ENCODE measurements around the gene FAM83E.
A peak's percentile ranks its signal among the peaks of the same experiment; 100 is the strongest.
"Not testable (repeated sequence)": the region's sequence is repeated elsewhere in the genome, so short reads cannot be mapped to it uniquely, and the experiment has no call there.

Gene FAM83E

GRCh38 chr19:48608798-48609263 lies 6.0 kb downstream of the FAM83E start:
- DNase-seq = peak; percentile 58

DNA sequence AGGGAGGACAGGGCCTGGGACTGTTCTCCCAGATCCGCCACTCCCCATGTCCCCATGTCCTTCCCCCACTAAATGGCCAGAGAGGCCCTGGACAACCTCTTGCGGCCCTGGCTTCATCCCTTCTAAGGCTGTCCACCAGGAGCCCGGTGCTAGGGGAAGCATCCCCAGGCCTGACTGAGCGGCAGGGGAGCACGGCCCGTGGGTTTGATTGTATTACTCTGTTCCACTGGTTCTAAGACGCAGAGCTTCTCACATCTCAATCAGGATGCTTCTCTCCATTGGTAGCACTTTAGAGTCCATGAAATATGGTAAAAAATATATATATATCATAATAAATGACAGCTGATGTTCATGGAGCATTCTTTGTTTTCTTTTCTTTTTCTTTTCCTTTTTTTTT lies 7.5 kb downstream of the FAM83E start:
- DNase-seq = no peak

DNA sequence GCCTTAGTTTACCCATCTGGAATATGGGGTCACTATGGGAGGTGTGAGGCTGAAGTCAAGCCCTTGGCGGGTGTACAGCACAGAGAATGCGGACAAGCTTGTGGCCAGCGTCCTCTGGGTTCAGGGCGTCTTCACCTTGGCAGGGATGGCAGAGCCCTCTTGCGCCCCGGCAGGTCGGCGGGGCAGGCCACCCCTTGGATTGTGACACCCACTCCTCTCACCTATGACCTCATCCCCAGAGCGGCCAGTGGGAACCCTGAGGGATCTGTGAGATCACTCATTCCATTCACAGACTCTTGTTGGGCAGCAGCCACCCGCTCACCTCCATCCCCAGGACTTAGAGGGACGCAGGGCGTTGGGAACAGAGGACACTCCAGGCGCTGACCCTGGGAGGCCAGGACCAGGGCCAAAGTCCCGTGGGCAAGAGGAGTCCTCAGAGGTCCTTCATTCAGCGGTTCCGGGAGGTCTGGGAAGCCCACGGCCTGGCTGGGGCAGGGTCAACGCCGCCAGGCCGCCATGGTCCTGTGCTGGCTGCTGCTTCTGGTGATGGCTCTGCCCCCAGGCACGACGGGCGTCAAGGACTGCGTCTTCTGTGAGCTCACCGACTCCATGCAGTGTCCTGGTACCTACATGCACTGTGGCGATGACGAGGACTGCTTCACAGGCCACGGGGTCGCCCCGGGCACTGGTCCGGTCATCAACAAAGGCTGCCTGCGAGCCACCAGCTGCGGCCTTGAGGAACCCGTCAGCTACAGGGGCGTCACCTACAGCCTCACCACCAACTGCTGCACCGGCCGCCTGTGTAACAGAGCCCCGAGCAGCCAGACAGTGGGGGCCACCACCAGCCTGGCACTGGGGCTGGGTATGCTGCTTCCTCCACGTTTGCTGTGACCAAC lies 8.2 kb downstream of the FAM83E start, which contains the start of gene SPACA4:
Gene SPACA4, plus strand, starts transcription at position 280 of the 896 bp plus-strand sequence. Its CDS starts 237 bp downstream, at position 517.
- DNase-seq = no peak

DNA sequence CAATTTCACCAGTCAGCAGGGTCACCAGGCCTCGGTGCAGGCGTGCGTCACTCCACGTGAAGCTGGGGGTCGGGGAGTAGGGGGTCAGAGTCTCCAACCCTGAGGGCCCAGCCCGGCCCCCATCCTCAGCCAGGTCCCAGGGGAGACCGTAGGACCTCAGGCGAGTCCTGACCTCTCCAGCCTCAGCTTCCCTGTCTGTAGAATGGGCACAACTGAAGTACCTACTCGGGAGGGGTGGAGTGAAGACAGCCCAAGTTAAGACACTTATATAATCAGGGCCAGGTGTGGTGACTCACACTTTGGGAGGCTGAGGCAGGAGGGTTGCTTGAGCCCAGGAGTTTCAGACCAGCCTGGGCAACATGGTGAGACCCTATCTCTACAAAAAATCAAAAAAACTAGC lies 11.0 kb downstream of the FAM83E start:
- no peak for DNase-seq

- DNase-seq = no peak
These were observed 11.4 kb downstream of the FAM83E start for GRCh38 chr19:48603449-48603848.

GRCh38 chr19:48603001-48603400 lies 11.9 kb downstream of the FAM83E start:
- no peak for DNase-seq

- no peak for DNase-seq
These were observed 14.0 kb downstream of the FAM83E start for GRCh38 chr19:48600679-48601417.

GRCh38 chr19:48598996-48599700 lies 15.7 kb downstream of the FAM83E start:
- DNase-seq = no peak

DNA sequence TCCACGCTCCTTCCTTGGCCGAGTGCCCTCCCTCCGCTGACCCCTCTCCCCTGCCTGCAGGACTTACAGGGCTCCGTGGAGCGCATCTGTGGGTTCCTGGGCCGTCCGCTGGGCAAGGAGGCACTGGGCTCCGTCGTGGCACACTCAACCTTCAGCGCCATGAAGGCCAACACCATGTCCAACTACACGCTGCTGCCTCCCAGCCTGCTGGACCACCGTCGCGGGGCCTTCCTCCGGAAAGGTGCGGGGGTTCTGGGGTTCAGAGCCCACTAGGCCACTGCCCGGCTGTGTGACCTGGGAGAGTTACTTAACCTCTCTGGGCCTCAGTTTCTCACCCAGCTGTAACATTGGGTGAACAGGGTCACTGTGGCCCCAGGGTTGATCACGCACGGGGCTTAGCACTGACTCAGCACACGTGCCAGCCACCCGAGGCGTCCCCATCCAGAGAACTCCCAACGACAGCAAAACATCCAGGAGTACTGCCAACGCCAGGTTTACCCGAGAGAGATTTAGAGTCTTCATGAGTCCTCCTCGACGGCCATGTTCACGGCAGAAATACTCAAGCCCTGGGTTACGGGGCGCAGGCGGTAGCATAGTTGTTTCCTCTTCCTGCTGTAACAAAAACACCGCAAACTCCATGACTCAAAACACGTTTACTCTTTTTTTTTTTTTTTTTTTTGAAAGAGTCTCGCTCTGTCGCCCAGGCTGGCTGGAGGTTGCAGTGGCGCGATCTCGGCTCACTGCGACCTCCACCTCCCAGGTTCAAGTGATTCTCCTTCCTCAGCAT lies 18.0 kb downstream of the FAM83E start:
- peak; percentile 41 for DNase-seq

GRCh38 chr19:48596237-48596636 lies 18.6 kb downstream of the FAM83E start:
- DNase-seq = no peak

DNA sequence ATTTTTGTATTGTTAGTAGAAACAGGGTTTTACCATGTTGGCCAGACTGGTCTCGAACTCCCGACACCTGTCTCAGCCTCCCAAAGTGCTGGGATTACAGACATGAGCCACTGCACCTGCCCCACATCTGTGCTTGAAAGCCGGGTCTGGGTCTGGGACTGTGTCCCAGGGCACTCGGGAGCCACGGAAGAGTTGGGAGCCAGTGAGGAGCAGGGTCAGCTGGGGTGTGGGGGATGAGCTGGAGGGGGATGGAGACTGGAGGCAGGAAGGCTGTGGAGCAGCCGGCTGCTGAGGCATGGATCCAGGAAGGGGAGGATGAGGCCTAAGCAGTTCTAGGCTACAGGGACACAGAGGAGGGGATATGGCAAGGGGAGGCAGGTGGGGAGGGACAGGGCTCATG lies 19.0 kb downstream of the FAM83E start:
- DNase-seq = no peak

DNA sequence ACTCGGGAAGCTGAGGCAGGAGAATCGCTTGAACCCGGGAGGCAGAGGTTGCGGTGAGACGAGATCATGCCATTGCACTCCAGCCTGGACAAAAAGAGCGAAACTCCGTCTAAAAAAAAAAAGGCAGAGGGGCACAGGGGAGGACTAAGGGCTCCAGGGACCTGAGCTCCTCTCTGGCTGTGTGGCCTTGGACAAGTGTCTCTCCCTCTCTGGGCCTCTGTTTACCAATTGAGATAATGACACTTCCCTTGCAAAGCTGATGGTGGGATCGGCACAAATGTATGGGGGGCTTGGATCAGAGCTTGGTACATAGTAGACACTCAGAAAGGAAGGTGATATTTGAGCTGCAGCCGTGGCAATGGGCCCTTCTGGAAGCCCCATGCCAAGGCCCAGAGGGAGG lies 19.7 kb downstream of the FAM83E start:
- DNase-seq = no peak

GRCh38 chr19:48591021-48591420 lies 23.9 kb downstream of the FAM83E start:
- DNase-seq = no peak

DNA sequence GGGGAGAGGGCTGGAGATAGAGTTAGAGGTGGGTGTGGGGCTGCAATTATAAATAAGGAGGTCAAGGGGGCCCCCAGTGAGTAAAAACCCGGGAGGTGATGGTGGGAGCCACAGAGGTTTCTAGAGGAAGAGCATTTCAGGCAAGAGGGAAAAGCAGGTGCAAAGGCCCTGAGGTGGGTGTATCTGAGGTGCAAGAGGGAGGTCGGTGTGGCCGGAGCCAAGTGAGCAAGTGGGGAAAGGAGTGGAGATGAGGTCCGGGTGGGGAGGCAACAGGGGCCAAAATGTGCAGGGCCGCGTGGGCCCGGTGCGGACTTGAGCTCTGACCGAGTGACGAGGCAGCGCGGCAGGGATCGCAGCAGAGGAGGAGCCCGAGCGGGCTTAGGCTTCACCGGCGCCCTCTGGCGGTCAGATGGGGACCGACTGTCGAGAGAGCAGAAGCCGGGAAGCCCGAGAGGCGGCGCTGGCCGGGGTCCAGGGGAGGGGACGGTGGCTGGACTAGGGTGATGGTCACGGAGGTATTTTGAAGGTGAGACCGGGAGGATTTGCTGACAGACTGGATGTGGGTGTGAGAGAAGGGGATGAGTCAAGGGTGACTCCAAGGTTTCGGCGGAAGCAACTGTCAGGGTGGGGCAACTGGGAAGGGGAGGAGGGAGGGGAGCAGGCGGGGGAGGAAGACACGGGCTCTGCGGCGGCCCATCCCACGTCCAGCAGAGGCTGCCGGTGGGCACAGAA lies 26.0 kb downstream of the FAM83E start:
- DNase-seq = peak; percentile 93

DNA sequence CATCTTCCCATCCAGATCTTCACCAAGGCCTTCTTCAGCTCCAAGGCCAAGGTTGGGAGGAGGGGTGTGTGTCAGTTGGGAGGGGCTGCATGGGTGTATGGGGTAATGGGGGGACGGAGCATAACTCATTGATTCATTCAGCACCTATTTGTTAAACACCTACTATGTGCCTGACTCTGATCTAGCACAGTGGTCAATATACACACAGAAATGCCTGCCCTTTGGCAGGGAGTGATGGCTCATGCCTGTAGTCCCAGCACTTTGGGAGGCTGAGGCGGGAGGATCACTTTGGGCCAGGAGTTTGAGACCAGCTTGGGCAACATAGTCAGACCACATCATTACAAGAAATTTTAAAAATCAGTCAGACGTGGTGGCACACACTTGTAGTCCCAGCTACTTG lies 27.5 kb downstream of the FAM83E start:
- no peak for DNase-seq

- DNase-seq = no peak
These were observed 32.7 kb downstream of the FAM83E start for GRCh38 chr19:48582168-48582567.

DNA sequence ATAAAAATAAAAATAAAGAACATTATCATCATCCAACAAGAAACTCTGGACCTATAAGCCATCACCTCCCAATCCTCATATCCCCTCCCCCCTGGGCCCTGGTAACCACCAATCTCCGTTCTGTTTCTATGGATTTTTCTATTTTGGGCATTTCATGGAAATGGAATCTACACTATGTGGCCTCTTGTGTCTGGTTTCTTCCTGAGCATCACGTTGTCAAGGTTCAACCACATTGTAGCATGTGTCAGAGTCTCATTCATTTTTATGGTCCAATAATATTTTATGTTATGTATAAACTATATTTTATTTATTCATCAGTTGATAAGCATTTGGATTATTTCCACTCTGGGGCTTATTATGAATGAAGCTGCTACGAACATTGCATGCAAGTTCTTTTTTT lies 36.0 kb downstream of the FAM83E start:
- no peak for DNase-seq

DNA sequence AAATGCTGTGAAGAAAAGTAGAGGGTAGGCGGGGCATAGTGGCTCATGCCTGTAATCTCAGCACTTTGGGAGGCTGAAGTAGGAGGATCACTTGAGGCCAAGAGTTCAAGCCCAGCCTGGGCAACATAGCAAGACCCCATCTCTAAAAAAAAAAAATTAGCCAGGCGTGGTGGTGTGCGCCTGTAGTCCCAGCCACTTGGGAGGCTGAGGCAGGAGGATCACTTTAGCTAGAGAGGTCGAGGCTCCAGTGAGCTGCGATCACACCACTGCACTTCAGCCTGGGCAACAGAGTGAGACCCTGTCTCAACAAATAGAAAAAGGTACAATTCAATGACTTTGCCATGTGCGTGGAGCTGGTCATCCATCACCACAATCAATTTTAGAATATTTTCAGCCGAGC lies 37.0 kb downstream of the FAM83E start:
- DNase-seq = not testable (repeated sequence)

DNA sequence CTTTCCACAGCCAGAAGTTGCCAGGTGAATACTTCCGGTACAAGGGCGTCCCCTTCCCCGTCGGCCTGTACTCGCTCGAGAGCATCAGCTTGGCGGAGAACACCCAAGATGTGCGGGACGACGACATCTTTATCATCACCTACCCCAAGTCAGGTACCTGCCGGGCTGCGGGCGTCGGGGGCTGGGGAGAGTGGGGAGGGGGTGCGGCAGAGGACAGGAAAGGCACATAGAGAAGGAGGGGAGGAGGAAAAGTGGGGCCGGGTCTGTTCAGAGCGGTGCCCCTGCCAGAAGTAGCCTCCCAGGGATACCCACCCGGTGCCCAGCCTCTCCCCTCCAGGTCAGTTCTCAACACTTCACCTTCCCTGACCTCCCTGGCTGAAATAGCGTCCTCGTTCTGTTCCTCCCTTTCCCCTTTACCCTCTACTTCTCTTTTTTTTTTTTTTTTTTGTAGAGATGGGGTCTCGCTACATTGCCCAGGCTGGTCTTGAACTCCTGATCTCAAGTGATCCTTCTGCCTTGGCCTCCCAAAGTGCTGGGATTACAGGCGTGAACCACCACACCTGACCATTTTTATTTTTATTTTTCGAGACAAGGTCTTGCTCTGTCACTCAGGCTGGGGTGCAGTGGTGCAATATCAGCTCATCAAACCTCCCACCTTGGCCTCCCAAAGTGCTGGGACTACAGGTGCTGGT lies 38.8 kb downstream of the FAM83E start:
- DNase-seq = no peak

DNA sequence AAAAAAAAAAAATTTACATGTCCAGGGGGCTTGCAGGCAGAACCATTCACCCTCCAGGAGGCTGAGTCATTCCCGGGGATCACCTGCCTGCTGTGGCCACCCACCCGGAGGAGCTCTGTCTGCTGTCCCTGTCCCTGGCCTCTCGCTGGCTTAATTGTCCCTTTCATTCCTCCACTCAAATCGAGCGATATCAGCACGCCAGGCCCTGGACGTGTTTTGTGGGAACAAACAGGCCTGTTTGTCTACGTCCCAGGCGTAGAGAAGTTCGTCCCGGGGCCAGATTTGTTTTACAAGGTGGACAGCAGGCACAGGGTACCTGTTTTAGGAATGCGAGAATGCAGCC lies 41.7 kb downstream of the FAM83E start:
- no peak for DNase-seq
